H1 (cell line): ENCODE measurements around the gene ZNF746. TPM values are rescaled to one million over a fixed set of nuclear protein-coding genes. Genes with fewer than 3 reads are reported as not detected.

Experiments
- ATF2 ChIP-seq: IDR thresholded peaks from 2 replicates; pipeline ENCODE4 v1.6.1; 2012; ENCODE audit warnings: low read length, inconsistent platforms
- CBX8 ChIP-seq: fragments of 300-800, 300-1000 bp; sonication (generic); IDR thresholded peaks from 2 replicates; pipeline ENCODE4 v1.7.1; 2016; ENCODE audit warnings: low read depth, low read length, borderline replicate concordance
- CHD7 ChIP-seq: fragments of 300-600 bp; sonication (generic); IDR thresholded peaks from 2 replicates; pipeline ENCODE4 v1.7.1; 2012; ENCODE audit warnings: low read length, moderate library complexity, mild to moderate bottlenecking, inconsistent platforms; ENCODE audit not compliant: insufficient replicate concordance
- CREB1 ChIP-seq: IDR thresholded peaks from 2 replicates; pipeline ENCODE4 v1.6.1; 2012; ENCODE audit warnings: inconsistent platforms
- CTBP2 ChIP-seq: IDR thresholded peaks from 2 replicates; pipeline ENCODE4 v1.7.0; 2011; ENCODE audit warnings: borderline replicate concordance, mild to moderate bottlenecking, moderate library complexity, mixed read lengths, low read length; ENCODE audit not compliant: insufficient read depth, insufficient read length
- E2F6 ChIP-seq: IDR thresholded peaks from 2 replicates; pipeline ENCODE4 v1.6.1; 2012; ENCODE audit warnings: inconsistent platforms
- MAX ChIP-seq: IDR thresholded peaks from 2 replicates; pipeline ENCODE4 v1.6.1; 2012; ENCODE audit warnings: inconsistent platforms
- polyA plus RNA-seq, 7 experiments: library from polyadenylated mRNA; depleted of rRNA in 3 of 7; stranded (reverse) in 5 of 7; unstranded in 2 of 7; fragments of >200 nt in 5 of 7; fragments of 200-250 nt in 2 of 7; gene quantifications; 1 replicate in 5 of 7; 2 replicates in 1 of 7; 4 replicates in 1 of 7; pipeline versions ENCODE4 v1.2.1 to v1.2.3, GENCODE V29; 2011 to 2013; ENCODE audit warnings: missing spikeins in 2 of 7, mixed read lengths in 2 of 7
- total RNA-seq: library from RNA; stranded (reverse); fragmentation: NEBNext Ultra II Directional; extraction: Animal tissue kit (Norgen Biotek cat#: 25700); gene quantifications from 2 replicates; pipeline ENCODE4 v1.2.1, GENCODE V29; 2021

The ZNF746 gene
- total and polyA plus RNA-seq, 2 of the 8 experiments (the other 6 are each of a cell fraction or from before 2014, with no cell fraction given): 7.5 to 15.6 TPM

GRCh38 chr7:149455175-149455950, 42.2 kb downstream of the ZNF746 start (continued):
- TF ChIP-seq CHD7 (no peak), MAX (no peak), CBX8 (no peak), CTBP2 (no peak), CREB1 (no peak), E2F6 (no peak), ATF2 (no peak)
